NCI-H510A (cell line): Measurements from ENCODE around the gene RNGTT.

Experiments used
- DNase-seq: peaks from one replicate; lab custom pipeline; 2025; lab: John Stamatoyannopoulos, UW

Gene RNGTT

GRCh38 chr6:88653936-88654335, 309.5 kb downstream of the RNGTT start:
- DNase-seq = no peak

GRCh38 chr6:88651400-88651799, 312.0 kb downstream of the RNGTT start:
- DNase-seq = no peak

GRCh38 chr6:88650979-88651378, 312.4 kb downstream of the RNGTT start:
- DNase-seq = no peak

GRCh38 chr6:88650029-88650619, 313.3 kb downstream of the RNGTT start:
- no peak for DNase-seq

- no peak for DNase-seq
These were observed 322.1 kb downstream of the RNGTT start for GRCh38 chr6:88641178-88641903.

GRCh38 chr6:88637761-88638545, 325.5 kb downstream of the RNGTT start:
- no peak for DNase-seq

GRCh38 chr6:88636871-88637270, 326.5 kb downstream of the RNGTT start:
- no peak for DNase-seq

- DNase-seq = no peak
These were observed 329.6 kb downstream of the RNGTT start for GRCh38 chr6:88633782-88634181.

GRCh38 chr6:88631830-88632229, 331.6 kb downstream of the RNGTT start:
- no peak for DNase-seq

- DNase-seq = no peak
These were observed 333.5 kb downstream of the RNGTT start for GRCh38 chr6:88629838-88630494.

- no peak for DNase-seq
These were observed 337.0 kb downstream of the RNGTT start for GRCh38 chr6:88626460-88626859.

GRCh38 chr6:88623531-88623930, 339.9 kb downstream of the RNGTT start:
- no peak for DNase-seq

GRCh38 chr6:88619951-88620350, 343.5 kb downstream of the RNGTT start:
- DNase-seq = no peak

GRCh38 chr6:88616380-88616779, 347.0 kb downstream of the RNGTT start:
- DNase-seq = no peak

GRCh38 chr6:88614316-88614877, 349.0 kb downstream of the RNGTT start:
- no peak for DNase-seq

GRCh38 chr6:88612631-88613030, 350.8 kb downstream of the RNGTT start:
- DNase-seq = no peak

- DNase-seq = no peak
These were observed 351.7 kb downstream of the RNGTT start for GRCh38 chr6:88611721-88612120.

- no peak for DNase-seq
These were observed 353.4 kb downstream of the RNGTT start for GRCh38 chr6:88609983-88610382.

GRCh38 chr6:88605271-88605670, 358.1 kb downstream of the RNGTT start:
- DNase-seq = no peak

- no peak for DNase-seq
These were observed 363.8 kb downstream of the RNGTT start for GRCh38 chr6:88599571-88599970.

- no peak for DNase-seq
These were observed 366.6 kb downstream of the RNGTT start for GRCh38 chr6:88596801-88597200.

GRCh38 chr6:88588938-88589337, 374.5 kb downstream of the RNGTT start:
- no peak for DNase-seq
